Adrenal gland (tissue), 12 donors: ENCODE measurements around the gene CR1. TPM values are rescaled to one million over a fixed set of nuclear protein-coding genes. Genes with fewer than 3 reads are reported as not detected.

Experiments used
- DNase-seq, 7 donors: peaks; one replicate each; pipeline ENCODE4 v3.0.0-alpha.2; 2019 to 2020
- H3K27ac ChIP-seq, 5 donors: fragments of 200-600 bp; sonication (generic) in 4 of 5; 1 replicate in 3 of 5; 2 replicates in 2 of 5; pipeline versions ENCODE4 v1.5.1 to v1.8.0; 2016 to 2020; ENCODE audit warnings: mild to moderate bottlenecking in 1 of 5
- H3K27me3 ChIP-seq: fragments of 200-600 bp; 2 replicates; pipeline ENCODE4 v1.8.0; 2021
- H3K36me3 ChIP-seq, 2 donors: fragments of 200-600 bp; replicated peaks in 1 of 2; 1 replicate in 1 of 2; 2 replicates in 1 of 2; pipeline versions ENCODE4 v1.5.1 to v1.8.0; 2018 to 2022
- H3K4me1 ChIP-seq, 2 donors: fragments of 200-600 bp; replicated peaks in 1 of 2; 1 replicate in 1 of 2; 2 replicates in 1 of 2; pipeline versions ENCODE4 v1.5.1 to v1.8.0; 2018 to 2021
- H3K4me3 ChIP-seq, 4 donors: fragments of 200-600 bp; sonication (generic) in 3 of 4; one replicate each; pipeline ENCODE4 v1.5.1; 2016 to 2018
- H3K9me3 ChIP-seq, 3 donors: fragments of 200-600 bp; sonication (generic) in 1 of 3; replicated peaks in 1 of 3; 1 replicate in 2 of 3; 2 replicates in 1 of 3; pipeline versions ENCODE4 v1.5.1 to v1.8.0; 2016 to 2021
- POLR2A ChIP-seq, 2 donors: fragments of 450-650 bp; IDR thresholded peaks; one replicate each; pipeline ENCODE4 v1.6.1; 2017; ENCODE audit warnings: antibody characterized with exemption in 2 of 2, mild to moderate bottlenecking in 2 of 2, moderate library complexity in 1 of 2
- WGBS, 4 donors: extraction: QIAGEN DNeasy Blood & Tissue Kit in 2 of 4; methylation state at CpG; one replicate each; pipeline versions ENCODE4 v1.1.5 to v1.1.7; 2013 to 2017; 5-methylcytosine and 5-hydroxymethylcytosine counted together
- intact Hi-C, 2 donors: fragments of 100-400 bp; cut with DNase I; formaldehyde crosslinking; loops; one replicate each; pipeline versions ENCODE4 v1.14.1 to v1.15.0; 2022 to 2023
- polyA plus RNA-seq, 3 donors: library from polyadenylated mRNA; stranded (reverse); fragments of 200-250 nt in 2 of 3; fragments of 350-450 nt in 1 of 3; fragmentation: Illumina TruSeq in 1 of 3; extraction: RNeasy Lipid Tissue Mini Kit (QIAGEN cat#74804) in 1 of 3; gene quantifications; one replicate each; pipeline ENCODE4 v1.2.3, GENCODE V29; 2013 to 2014
- total RNA-seq, 9 donors: library from RNA; depleted of rRNA in 4 of 9; stranded (reverse); fragments of >200 nt in 4 of 9; fragments of 120-200 nt in 1 of 9; fragmentation: NEBNext Ultra II Directional in 1 of 9; extraction: Animal tissue kit (Norgen Biotek cat#: 25700) in 1 of 9; gene quantifications; one replicate each; pipeline versions ENCODE4 v1.1.0 to v1.2.4, GENCODE V29; 2013 to 2023
- TF ChIP-seq, protein P1 (sequence below), 6 experiments: fragments of 450-650 bp in 4 of 6; fragments of 200-600 bp in 2 of 6; sonication (generic) in 1 of 6; IDR thresholded peaks; 1 replicate in 5 of 6; 2 replicates in 1 of 6; pipeline versions ENCODE4 v1.5.1 to v1.8.0; 2016 to 2021; ENCODE audit warnings: antibody characterized with exemption in 6 of 6, mild to moderate bottlenecking in 2 of 6, moderate library complexity in 1 of 6
- donor health status: healthy with polysubstance abuse.
- donor health status: Bipolar disorder and iron deficiency.
- donor health status: DM: yes; HTN: yes; CAD: no.
- donor health status: DM: no; HTN: no; CAD: no.
- donor health status: DM: no; HTN: no; CAD: no.
- donor health status: DM: yes; HTN: yes; CAD: no.

CR1 gene
- total and polyA plus RNA-seq, 12 donors = 0.30 to 35.5 (median 3.6) TPM

GRCh38 chr1:207646944-207647579, 151.1 kb downstream of the CR1 start:
- Histone ChIP-seq H3K36me3 (no peaks in the 10 kb centered on the region), H3K9me3 (no peaks in the 10 kb centered on the region), H3K4me1 (peaks cover 4 to 9% of the 10 kb centered on the region in 2 donors), H3K4me3 (no peak overlapping the region), H3K27me3 (no peaks in the 10 kb centered on the region), H3K27ac (no peak overlapping the region)
- intact Hi-C loops = no loop called here
- TF ChIP-seq, protein P1, sequence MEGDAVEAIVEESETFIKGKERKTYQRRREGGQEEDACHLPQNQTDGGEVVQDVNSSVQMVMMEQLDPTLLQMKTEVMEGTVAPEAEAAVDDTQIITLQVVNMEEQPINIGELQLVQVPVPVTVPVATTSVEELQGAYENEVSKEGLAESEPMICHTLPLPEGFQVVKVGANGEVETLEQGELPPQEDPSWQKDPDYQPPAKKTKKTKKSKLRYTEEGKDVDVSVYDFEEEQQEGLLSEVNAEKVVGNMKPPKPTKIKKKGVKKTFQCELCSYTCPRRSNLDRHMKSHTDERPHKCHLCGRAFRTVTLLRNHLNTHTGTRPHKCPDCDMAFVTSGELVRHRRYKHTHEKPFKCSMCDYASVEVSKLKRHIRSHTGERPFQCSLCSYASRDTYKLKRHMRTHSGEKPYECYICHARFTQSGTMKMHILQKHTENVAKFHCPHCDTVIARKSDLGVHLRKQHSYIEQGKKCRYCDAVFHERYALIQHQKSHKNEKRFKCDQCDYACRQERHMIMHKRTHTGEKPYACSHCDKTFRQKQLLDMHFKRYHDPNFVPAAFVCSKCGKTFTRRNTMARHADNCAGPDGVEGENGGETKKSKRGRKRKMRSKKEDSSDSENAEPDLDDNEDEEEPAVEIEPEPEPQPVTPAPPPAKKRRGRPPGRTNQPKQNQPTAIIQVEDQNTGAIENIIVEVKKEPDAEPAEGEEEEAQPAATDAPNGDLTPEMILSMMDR (IDR thresholded peaks at IDR 0.05) = no peak
- no peak for TF ChIP-seq POLR2A (IDR thresholded peaks at IDR 0.05)
- no peak for DNase-seq
- WGBS, 4 donors = 69 to 74% (median 72%) methylated on average over 4 of the region's 4 CpGs

DNA sequence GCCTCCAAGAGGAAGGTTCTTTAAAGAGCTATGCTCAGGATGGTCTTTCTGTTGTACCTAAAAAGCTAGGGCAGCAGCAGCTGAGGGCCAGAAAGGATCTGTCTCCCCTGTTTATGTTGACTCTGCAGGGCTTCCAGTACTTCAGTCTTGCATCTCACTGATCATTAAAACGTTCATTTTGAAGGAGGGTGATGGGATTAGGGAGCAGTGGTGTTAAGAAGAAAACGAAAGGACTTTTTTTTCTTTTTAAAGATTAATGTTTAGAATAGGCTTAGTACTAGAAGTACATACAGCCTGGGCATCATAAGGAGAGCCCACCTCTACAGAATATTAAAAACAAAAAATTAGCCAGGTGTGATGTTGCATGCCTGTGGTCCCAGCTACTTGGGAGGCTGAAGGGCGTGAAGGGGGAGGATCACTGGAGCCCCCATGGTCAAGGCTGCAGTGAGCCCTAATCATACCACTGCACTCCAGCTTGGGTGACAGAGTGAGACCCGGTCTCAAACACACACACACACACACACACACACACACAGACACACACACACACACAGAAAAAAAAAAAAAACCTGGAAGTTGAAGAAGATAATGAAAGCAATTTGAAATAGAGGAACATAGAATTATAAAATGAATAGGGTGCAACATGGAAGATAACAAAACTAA, 151.8 kb downstream of the CR1 start:
- Histone ChIP-seq H3K27me3 (no peaks in the 10 kb centered on the region), H3K27ac (no peak overlapping the region), H3K9me3 (no peaks in the 10 kb centered on the region), H3K36me3 (no peaks in the 10 kb centered on the region), H3K4me1 (peaks cover 4 to 9% of the 10 kb centered on the region in 2 donors), H3K4me3 (no peak overlapping the region)
- DNase-seq = no peak
- intact Hi-C loops = no loop called here
- WGBS, 4 donors = 55 to 67% (median 63%) methylated on average over 4 of the region's 4 CpGs
- no peak for TF ChIP-seq POLR2A (IDR thresholded peaks at IDR 0.05)
- TF ChIP-seq, protein P1 (IDR thresholded peaks at IDR 0.05) = no peak

GRCh38 chr1:207648334-207649209, 152.6 kb downstream of the CR1 start:
- TF ChIP-seq POLR2A (IDR thresholded peaks at IDR 0.05) = no peak
- TF ChIP-seq, protein P1 (IDR thresholded peaks at IDR 0.05) = no peak
- H3K4me1 ChIP-seq = peaks cover 4 to 9% of the 10 kb centered on the region in 2 donors
- no peak overlapping the region for H3K4me3 ChIP-seq
- no peaks in the 10 kb centered on the region for H3K27me3 ChIP-seq
- no peak overlapping the region for H3K27ac ChIP-seq
- intact Hi-C loops = no loop called here
- H3K9me3 ChIP-seq = no peaks in the 10 kb centered on the region
- 69 to 76% (median 74%) methylated on average over 5 of the region's 5 CpGs for WGBS, 4 donors
- DNase-seq = no peak
- H3K36me3 ChIP-seq = no peaks in the 10 kb centered on the region

DNA sequence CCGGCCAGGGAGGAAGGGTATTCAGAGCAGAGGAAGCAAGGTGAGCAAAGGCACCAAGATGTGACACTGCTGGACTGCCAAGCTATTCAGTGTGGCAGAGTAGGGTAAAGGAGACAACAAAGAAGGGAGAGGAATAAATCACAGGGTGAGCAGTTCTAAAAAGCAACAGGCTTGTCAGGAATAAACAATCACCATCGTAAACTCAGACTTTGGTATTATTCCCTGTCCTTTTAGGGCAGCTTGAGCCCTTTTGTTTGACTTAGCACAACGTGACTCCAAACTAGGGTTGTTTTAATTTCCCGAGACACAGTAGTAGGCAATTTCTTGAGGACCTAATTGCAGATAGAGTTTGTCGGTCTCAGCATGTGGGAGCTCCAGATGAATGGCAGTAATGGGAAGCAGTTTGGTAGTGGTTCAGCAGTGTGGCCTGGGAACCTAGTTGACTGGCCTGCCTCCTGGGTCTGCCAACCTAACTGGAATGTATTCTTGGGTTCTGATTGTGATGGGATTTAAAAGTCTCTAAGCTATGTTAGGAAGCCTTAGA, 153.3 kb downstream of the CR1 start:
- Histone ChIP-seq H3K27me3 (no peaks in the 10 kb centered on the region), H3K36me3 (no peaks in the 10 kb centered on the region), H3K27ac (no peak overlapping the region), H3K4me1 (peaks cover 3 to 7% of the 10 kb centered on the region in 2 donors), H3K4me3 (no peak overlapping the region), H3K9me3 (no peaks in the 10 kb centered on the region)
- no peak for TF ChIP-seq POLR2A (IDR thresholded peaks at IDR 0.05)
- TF ChIP-seq, protein P1 (IDR thresholded peaks at IDR 0.05) = no peak
- 67 to 79% (median 73%) methylated on average over 5 of the region's 5 CpGs for WGBS, 4 donors
- intact Hi-C loops = no loop called here
- no peak for DNase-seq
